GM23248 (cell line): Measurements from ENCODE around the gene FSCN2. TPM values are rescaled to one million over a fixed set of nuclear protein-coding genes. Genes with fewer than 3 reads are reported as not detected.

ENCODE experiments used
- DNase-seq: peaks from one replicate; pipeline ENCODE4 v3.0.0-alpha.2; 2015
- H2AFZ ChIP-seq: fragments of 200-600 bp; sonication (generic); 2 replicates; pipeline ENCODE4 v1.6.1; 2016; ENCODE audit warnings: antibody characterized with exemption
- H3F3A ChIP-seq: fragments of 200-600 bp; sonication (generic); 2 replicates; pipeline ENCODE4 v1.6.1; 2016; ENCODE audit warnings: mild to moderate bottlenecking, antibody characterized with exemption, mixed run types; ENCODE audit not compliant: insufficient read depth
- H3K27ac ChIP-seq: fragments of 200-600 bp; sonication (generic); 2 replicates; pipeline ENCODE4 v1.5.1; 2016; ENCODE audit warnings: mild to moderate bottlenecking
- H3K27me3 ChIP-seq: fragments of 200-600 bp; sonication (generic); replicated peaks from 2 replicates; pipeline ENCODE4 v1.6.1; 2016; ENCODE audit warnings: mild to moderate bottlenecking; ENCODE audit not compliant: insufficient read depth
- H3K36me3 ChIP-seq: fragments of 200-600 bp; sonication (generic); 2 replicates; pipeline ENCODE4 v1.6.1; 2016; ENCODE audit warnings: low read depth, mild to moderate bottlenecking
- H3K4me1 ChIP-seq: fragments of 200-600 bp; sonication (generic); 2 replicates; pipeline ENCODE4 v1.6.1; 2016; ENCODE audit warnings: mild to moderate bottlenecking; ENCODE audit not compliant: insufficient read depth
- H3K4me2 ChIP-seq: fragments of 200-600 bp; sonication (generic); one replicate; pipeline ENCODE4 v1.6.1; 2016; ENCODE audit warnings: mild to moderate bottlenecking; ENCODE audit not compliant: unreplicated experiment
- H3K4me3 ChIP-seq: fragments of 200-600 bp; sonication (generic); 2 replicates; pipeline ENCODE4 v1.5.1; 2016; ENCODE audit warnings: mild to moderate bottlenecking
- H3K79me2 ChIP-seq: fragments of 200-600 bp; sonication (generic); 2 replicates; pipeline ENCODE4 v1.6.1; 2016; ENCODE audit warnings: mild to moderate bottlenecking; ENCODE audit not compliant: insufficient read depth
- H3K9ac ChIP-seq: fragments of 200-600 bp; sonication (generic); 2 replicates; pipeline ENCODE4 v1.6.1; 2016; ENCODE audit warnings: mild to moderate bottlenecking
- H3K9me2 ChIP-seq: fragments of 200-600 bp; sonication (generic); 2 replicates; pipeline ENCODE4 v1.6.1; 2016; ENCODE audit warnings: mixed run types, mild to moderate bottlenecking, moderate library complexity; ENCODE audit not compliant: insufficient read depth
- H3K9me3 ChIP-seq: fragments of 200-600 bp; sonication (generic); one replicate; pipeline ENCODE4 v1.6.1; 2017; ENCODE audit warnings: low read depth
- H4K20me1 ChIP-seq: fragments of 200-600 bp; sonication (generic); 2 replicates; pipeline ENCODE4 v1.6.0; 2016; ENCODE audit not compliant: insufficient read depth
- EZH2 ChIP-seq: fragments of 200-600 bp; sonication (generic); IDR thresholded peaks from 2 replicates; pipeline ENCODE4 v1.6.1; 2018; ENCODE audit warnings: antibody characterized with exemption, mild to moderate bottlenecking; ENCODE audit not compliant: insufficient read depth, poor library complexity, severe bottlenecking
- EZH2phosphoT487 ChIP-seq: fragments of 200-600 bp; sonication (generic); IDR thresholded peaks from 2 replicates; pipeline ENCODE4 v1.6.1; 2018; ENCODE audit warnings: antibody characterized with exemption, moderate library complexity, mild to moderate bottlenecking, low read depth; ENCODE audit not compliant: insufficient read depth
- WGBS, 2 experiments: methylation state at CpG; one replicate each; pipeline ENCODE4 v1.1.6; 2015 to 2017; ENCODE audit warnings: low lambda C conversion rate in 2 of 2, low coverage in 1 of 2; ENCODE audit errors: missing lambda C conversion rate in 2 of 2; 5-methylcytosine and 5-hydroxymethylcytosine counted together
- in situ Hi-C: fragments of 300-500 bp; cut with MboI; formaldehyde crosslinking; loops from 2 replicates; pipeline ENCODE4 v1.15.0; 2020
- polyA plus RNA-seq: library from polyadenylated mRNA; unstranded; fragments of >200 nt; fragmentation: Nextera tagmentation; extraction: Ambion mirVana; gene quantifications from 2 replicates; pipeline ENCODE4 v1.2.1, GENCODE V29; 2016
- total RNA-seq: library from RNA; depleted of rRNA; stranded (reverse); fragments of >200 nt; shearing (Covaris generic); gene quantifications from 2 replicates; pipeline ENCODE4 v1.2.3, GENCODE V29; 2014

FSCN2 gene
- total and polyA plus RNA-seq, 2 experiments from 2014 or later: 0.48 to 3.2 TPM

DNA sequence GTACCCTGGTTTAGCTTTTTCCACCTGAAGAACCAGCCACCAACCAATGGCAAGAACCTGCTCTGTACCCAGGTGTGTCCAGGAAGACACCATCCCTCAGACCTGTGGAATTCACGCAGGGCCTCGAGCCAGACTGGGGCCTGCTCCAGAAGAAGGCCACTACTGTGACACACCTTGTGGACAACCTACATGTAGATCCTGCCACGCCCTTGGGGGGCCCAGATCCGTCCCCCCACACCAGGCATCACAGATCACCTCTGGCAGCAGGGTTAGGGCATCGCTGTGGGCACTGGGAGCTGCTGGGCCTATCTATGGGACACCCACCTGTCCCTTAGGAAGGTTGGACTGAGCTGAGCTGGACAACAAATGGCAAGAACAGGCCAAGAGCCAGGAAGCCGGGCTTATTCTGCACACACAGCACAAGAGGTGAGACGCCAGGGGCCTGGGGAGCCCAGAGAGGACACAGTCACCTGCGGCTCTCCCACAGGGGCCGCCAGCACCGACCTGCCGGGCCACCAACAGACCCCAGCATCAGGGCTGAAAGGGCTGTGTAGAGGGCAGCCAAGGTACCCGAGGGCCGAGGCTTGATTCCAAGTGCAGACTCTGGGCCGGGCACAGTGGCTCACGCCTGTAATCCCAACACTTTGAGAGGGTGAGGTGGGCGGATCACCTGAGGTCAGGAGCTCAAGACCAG is 16.3 kb downstream of the FSCN2 start:
- no peaks in the 10 kb centered on the region for H3K9me2 ChIP-seq
- H3K9ac ChIP-seq: no peak overlapping the region
- H2AFZ ChIP-seq: no peak overlapping the region
- 95 to 96% methylated on average over 15 of the region's 16 CpGs for WGBS, 2 experiments
- no peaks in the 10 kb centered on the region for H3K4me1 ChIP-seq
- H3F3A ChIP-seq: no peaks in the 10 kb centered on the region
- H3K4me3 ChIP-seq: no peak overlapping the region
- no peak for TF ChIP-seq EZH2phosphoT487
- TF ChIP-seq EZH2: no peak
- H3K79me2 ChIP-seq: peaks cover under 1% of the 10 kb centered on the region; the same call in 1 of the 2 replicates
- H3K9me3 ChIP-seq: no peaks in the 10 kb centered on the region
- H3K36me3 ChIP-seq: no peaks in the 10 kb centered on the region; the same call in 1 of the 2 replicates
- no peaks in the 10 kb centered on the region for H3K27me3 ChIP-seq
- no peak for DNase-seq
- in situ Hi-C loops: no loop called here
- H3K27ac ChIP-seq: no peak overlapping the region
- H3K4me2 ChIP-seq: no peak overlapping the region
- H4K20me1 ChIP-seq: no peaks in the 10 kb centered on the region

DNA sequence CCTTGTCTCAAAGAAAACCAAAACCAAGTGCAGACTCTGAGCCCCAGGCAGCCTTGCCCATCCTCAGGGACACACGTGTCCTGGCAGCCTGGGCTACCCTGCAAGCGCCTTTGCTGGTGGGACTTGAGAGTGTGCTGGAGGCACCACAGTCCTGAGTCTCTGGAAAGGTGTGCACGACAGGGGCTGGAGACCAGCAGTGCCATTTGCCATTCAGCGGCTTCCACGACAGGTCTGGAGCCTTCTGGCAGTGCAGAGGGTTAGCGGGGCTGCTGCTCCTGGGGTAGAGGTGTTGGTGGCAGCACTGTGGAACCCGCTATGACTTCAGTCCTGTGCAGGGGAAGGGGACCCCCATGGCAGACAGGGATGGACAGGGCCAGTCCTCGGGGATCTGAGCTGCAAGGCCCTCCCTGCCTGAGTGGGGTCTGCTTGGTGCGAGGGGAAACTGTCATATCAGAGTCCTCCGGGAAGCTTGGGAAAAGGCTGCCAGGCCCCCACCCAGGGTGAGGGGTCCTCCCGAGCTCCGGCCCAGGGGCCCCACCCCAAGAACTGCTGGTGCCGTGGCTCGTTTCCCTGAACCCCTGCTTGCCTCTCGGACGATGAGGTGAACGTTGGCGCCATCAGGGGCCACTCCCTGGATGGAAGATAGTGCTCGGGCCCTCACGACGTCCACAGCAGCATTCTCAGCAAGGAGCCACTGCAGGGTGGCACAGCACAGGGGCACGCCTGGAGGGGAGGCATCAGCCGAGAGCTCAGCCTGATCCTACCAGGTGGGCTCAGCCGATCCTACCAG is 17.2 kb downstream of the FSCN2 start:
- no peak for TF ChIP-seq EZH2
- TF ChIP-seq EZH2phosphoT487: no peak
- Histone ChIP-seq H3K4me2 (no peak overlapping the region), H3K36me3 (no peaks in the 10 kb centered on the region; the same call in 1 of the 2 replicates), H3K4me3 (no peak overlapping the region), H3K27ac (no peak overlapping the region), H3K9ac (no peak overlapping the region), H4K20me1 (no peaks in the 10 kb centered on the region), H2AFZ (no peak overlapping the region), H3F3A (no peaks in the 10 kb centered on the region), H3K9me3 (no peaks in the 10 kb centered on the region), H3K27me3 (no peaks in the 10 kb centered on the region), H3K9me2 (no peaks in the 10 kb centered on the region), H3K79me2 (peaks cover 10% of the 10 kb centered on the region), H3K4me1 (no peaks in the 10 kb centered on the region)
- in situ Hi-C loops: no loop called here
- no peak for DNase-seq
- WGBS, 2 experiments: 83 to 84% methylated on average over 20 to 24 of the region's 24 CpGs

DNA sequence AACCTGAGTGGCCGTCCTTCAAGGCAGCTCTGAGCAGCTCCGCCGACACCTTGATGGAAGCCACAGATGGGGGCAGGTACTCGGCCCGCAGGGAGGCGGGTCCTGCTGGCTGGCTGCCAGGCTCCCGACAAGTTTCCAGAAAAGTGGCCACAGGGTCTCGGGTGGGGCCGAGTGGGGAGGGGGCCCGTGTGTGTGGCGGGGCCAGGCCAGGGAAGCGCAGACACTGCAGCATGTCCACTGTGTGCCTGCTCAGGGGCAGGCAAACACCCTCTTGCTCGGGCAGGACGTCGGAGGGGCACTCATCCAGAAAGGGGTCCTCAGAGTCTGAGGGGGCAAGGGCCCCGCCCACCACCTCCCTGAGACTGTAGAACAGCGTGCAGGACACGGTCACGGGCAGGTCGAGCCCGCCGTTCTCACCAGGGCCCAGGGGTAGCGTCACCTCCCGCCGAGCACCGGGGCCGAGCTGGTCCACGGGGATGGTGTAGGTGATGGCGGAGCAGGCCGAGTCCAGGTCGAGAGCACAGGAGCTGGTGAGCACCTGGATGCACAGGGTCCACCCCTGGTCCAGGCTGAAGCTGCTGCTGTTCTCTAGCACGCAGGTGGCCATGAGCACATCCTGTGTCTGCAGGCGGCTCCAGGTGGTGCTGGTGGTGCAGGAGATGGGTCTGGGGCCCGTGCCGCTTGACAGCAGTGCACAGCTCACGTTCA is 18.9 kb downstream of the FSCN2 start:
- no peaks in the 10 kb centered on the region for H3K9me3 ChIP-seq
- WGBS, 2 experiments: 83 to 85% methylated on average over 36 of the region's 36 CpGs
- no peaks in the 10 kb centered on the region for H3K27me3 ChIP-seq
- H3K36me3 ChIP-seq: no peaks in the 10 kb centered on the region; the same call in 1 of the 2 replicates
- H3K9ac ChIP-seq: no peak overlapping the region
- TF ChIP-seq EZH2phosphoT487: no peak
- TF ChIP-seq EZH2: no peak
- H3K4me3 ChIP-seq: no peak overlapping the region
- H2AFZ ChIP-seq: no peak overlapping the region
- no peaks in the 10 kb centered on the region for H3K4me1 ChIP-seq
- no peak overlapping the region for H3K4me2 ChIP-seq
- no peaks in the 10 kb centered on the region for H3F3A ChIP-seq
- no peak for DNase-seq
- no peak overlapping the region for H3K27ac ChIP-seq
- H3K9me2 ChIP-seq: no peaks in the 10 kb centered on the region
- in situ Hi-C loops: no loop called here
- H4K20me1 ChIP-seq: no peaks in the 10 kb centered on the region
- H3K79me2 ChIP-seq: peaks cover 27% of the 10 kb centered on the region

DNA sequence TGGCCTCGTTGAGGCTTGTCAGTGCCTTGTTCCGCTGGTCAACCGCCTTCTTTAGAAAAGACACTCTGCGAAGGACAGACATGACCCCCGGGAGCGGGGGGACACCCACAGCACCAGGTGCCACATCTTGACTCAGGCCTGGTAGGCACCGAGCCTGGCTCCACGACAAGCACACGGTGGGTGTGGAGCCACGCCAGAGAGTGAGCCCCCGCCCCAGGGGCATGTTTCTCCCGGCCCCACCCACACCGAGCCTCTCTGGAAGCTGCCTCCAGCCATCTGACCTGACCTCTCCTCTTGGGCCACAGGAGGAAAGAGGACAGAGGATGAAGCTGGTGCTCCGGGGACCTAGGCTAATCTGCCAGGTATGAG is 19.4 kb downstream of the FSCN2 start:
- H3K9me2 ChIP-seq: no peaks in the 10 kb centered on the region
- no peak for TF ChIP-seq EZH2
- TF ChIP-seq EZH2phosphoT487: no peak
- no peaks in the 10 kb centered on the region for H3K9me3 ChIP-seq
- in situ Hi-C loops: no loop called here
- no peaks in the 10 kb centered on the region for H3F3A ChIP-seq
- no peak overlapping the region for H2AFZ ChIP-seq
- no peaks in the 10 kb centered on the region for H4K20me1 ChIP-seq
- H3K27ac ChIP-seq: no peak overlapping the region
- H3K36me3 ChIP-seq: no peaks in the 10 kb centered on the region; the same call in 1 of the 2 replicates
- no peaks in the 10 kb centered on the region for H3K4me1 ChIP-seq
- DNase-seq: no peak
- H3K9ac ChIP-seq: no peak overlapping the region
- H3K4me3 ChIP-seq: no peak overlapping the region
- no peaks in the 10 kb centered on the region for H3K27me3 ChIP-seq
- H3K4me2 ChIP-seq: no peak overlapping the region
- peaks cover 27% of the 10 kb centered on the region for H3K79me2 ChIP-seq
- 79 to 84% methylated on average over 10 to 13 of the region's 14 CpGs for WGBS, 2 experiments
